ENCODE results near the gene CCSAP.
A peak's percentile ranks its signal among the peaks of the same experiment; 100 is the strongest.

The CCSAP gene

GRCh38 chr1:229287267-229287666 is 55.6 kb downstream of the CCSAP start:
- DNase-seq (ENCODE audit: low spot score): no peak

GRCh38 chr1:229286099-229286766 is 56.6 kb downstream of the CCSAP start:
- no peak for DNase-seq (ENCODE audit: low spot score)

DNA sequence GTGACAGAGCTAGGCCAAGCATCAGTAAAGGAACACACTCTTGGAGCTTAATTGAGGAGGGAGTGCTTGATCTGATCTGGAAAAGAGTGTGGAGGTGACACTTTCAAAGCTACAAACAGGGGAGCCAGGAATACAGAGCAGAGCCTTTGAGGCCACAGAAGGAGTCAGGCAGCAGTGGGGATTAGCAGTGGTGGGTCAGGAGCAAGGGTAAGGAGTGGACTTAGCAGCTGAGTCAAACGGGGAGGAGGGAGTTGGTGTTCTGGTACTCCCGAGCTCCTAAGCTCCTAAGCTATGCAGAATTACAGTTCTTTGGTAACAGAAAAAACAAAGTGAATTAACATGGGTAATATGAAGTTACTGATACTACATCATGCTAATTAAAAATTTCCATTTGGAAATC is 57.4 kb downstream of the CCSAP start:
- DNase-seq (ENCODE audit: low spot score): no peak

GRCh38 chr1:229284887-229285286 is 58.0 kb downstream of the CCSAP start:
- no peak for DNase-seq (ENCODE audit: low spot score)

GRCh38 chr1:229283183-229283611 is 59.6 kb downstream of the CCSAP start:
- no peak for DNase-seq (ENCODE audit: low spot score)

GRCh38 chr1:229282295-229282823 is 60.5 kb downstream of the CCSAP start:
- no peak for DNase-seq (ENCODE audit: low spot score)

DNA sequence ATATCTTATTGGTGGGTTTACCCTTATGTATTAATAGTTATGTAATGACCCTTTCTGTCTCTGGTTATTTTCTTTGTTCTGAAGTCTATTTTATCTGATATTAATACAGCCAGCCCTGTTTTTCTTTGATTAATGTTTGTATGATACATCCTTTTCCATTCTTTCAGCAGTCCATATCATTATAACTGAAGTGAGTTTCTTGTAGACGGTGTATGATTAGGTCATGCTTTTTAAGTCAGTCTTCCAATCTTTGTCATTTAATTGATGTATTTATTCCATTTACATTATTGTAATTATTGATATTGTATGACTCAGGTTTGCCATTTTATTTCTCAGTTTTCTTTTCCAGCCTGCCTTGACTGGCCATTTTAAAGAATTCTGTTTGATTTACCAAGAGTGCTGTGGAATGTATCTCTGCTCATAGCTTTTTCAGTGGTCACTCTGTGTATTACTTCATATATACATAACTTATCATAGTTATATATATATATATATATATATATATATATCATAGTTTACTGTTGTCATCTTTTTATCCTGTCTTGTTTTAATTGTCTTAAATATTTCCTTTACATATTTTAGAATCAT is 61.4 kb downstream of the CCSAP start:
- DNase-seq (ENCODE audit: low spot score): no peak

GRCh38 chr1:229280921-229281320 is 61.9 kb downstream of the CCSAP start:
- DNase-seq (ENCODE audit: low spot score): no peak

GRCh38 chr1:229280037-229280828 is 62.6 kb downstream of the CCSAP start:
- DNase-seq (ENCODE audit: low spot score): no peak

GRCh38 chr1:229279242-229279641 is 63.6 kb downstream of the CCSAP start:
- DNase-seq (ENCODE audit: low spot score): no peak

- DNase-seq (ENCODE audit: low spot score): no peak
Measured at GRCh38 chr1:229278120-229278741, 64.6 kb downstream of the CCSAP start.

- no peak for DNase-seq (ENCODE audit: low spot score)
Measured at GRCh38 chr1:229275005-229275404, 67.8 kb downstream of the CCSAP start.

GRCh38 chr1:229273507-229274232 is 69.2 kb downstream of the CCSAP start:
- no peak for DNase-seq (ENCODE audit: low spot score)

GRCh38 chr1:229272164-229273158 is 70.4 kb downstream of the CCSAP start:
- no peak for DNase-seq (ENCODE audit: low spot score)

DNA sequence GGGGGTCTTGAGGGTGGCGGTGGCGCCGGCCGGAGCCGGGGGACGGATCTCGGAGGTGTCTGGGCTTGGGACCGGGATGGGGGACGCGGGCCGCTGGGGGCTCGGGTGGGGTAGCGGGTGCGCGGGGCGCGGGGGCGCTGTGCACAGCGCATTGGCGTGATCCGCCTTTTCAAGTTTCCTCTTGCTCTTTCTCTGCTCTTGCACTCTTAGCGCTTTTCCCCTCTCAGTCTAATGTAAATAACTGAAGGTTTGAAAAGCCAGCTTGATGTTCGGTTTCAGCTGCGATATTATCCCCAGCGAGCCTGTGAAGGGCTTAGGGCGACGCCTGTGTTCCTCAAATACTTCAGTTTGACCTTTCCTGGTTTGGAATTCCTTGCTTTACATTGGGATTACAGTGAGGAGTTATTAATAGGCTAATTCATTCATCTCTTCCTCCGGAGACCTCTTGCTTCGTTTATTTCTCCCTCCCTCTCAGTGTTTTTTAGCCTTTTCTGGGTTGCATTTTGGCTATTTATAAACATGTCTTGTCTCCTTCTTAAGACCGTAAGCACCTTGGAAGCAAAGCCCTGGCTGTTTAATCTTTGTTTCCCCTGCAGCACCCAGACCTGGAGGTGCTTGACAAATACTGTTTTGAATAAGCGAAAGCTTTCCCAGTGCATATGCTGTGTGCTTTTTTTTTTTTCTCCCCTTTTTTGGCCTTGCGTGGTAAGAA is 71.2 kb downstream of the CCSAP start:
- peak; percentile 62 for DNase-seq (ENCODE audit: low spot score)

Data from GM03348 (cell line).